SKM-1 (cell line): ENCODE data around the gene DBF4B.
"Not testable (repeated sequence)": the region's sequence is repeated elsewhere in the genome, so short reads cannot be mapped to it uniquely, and the experiment has no call there.

Experiments used
- DNase-seq: peaks from one replicate; lab custom pipeline; 2025; ENCODE audit not compliant: unreplicated experiment; lab: John Stamatoyannopoulos, UW

The DBF4B gene

DNA sequence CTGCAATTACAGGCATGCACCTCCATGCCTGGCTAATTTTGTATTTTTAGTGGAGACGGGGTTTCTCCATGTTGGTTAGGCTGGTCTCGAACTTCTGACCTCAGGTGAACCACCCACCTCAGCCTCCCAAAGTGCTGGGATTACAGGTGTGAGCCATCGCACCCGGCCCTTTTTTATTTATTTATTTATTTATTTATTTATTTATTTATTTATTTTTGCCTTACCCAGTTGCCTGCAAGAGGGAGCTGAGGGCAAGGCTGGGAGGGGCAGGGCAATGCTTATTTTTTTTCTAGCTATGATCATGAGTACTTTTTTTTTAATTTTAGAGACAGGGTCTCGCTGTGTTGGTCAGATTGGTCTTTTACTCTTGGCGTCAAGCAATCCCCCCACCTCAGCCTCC lies 17.7 kb downstream of the DBF4B start:
- not testable (repeated sequence) for DNase-seq

DNA sequence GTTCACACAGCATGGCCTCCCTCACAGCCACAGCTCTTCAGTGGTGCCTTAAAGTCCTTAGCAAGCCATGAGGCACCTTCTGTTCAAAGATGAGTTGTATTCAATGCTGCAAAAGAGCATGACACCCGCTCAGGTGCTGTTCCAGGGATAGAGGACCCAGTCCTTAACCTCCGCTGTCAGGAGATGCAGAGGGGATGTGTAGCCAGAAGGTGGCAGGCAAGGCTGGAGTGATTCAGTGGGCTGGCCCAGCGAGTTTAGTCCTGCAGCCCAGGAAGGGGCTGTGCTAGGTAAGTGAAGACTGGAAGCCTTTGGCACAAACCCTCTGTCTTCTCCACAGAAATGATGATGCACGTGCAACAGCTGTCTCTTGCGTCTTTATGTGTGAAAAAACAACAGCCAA lies 25.3 kb downstream of the DBF4B start:
- no peak for DNase-seq

DNA sequence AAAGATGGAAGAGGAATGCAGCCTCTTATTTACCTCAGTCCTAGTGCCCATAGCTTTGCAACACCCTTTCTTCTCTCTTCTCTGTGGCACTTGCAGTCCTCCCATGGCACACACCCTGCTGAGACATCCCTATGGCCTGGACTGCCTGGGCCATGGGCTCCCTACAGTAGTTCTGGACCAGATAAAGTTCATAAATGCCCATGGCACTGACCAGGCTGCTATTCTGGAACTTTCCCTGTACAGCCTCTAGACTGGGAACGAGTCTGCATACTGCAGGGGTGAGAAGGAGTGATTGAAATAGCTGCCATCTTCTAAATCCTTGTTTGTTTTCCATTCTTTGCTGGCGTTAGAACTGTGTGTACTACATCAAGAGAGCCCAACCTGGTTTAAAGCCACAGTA lies 25.8 kb downstream of the DBF4B start:
- no peak for DNase-seq

DNA sequence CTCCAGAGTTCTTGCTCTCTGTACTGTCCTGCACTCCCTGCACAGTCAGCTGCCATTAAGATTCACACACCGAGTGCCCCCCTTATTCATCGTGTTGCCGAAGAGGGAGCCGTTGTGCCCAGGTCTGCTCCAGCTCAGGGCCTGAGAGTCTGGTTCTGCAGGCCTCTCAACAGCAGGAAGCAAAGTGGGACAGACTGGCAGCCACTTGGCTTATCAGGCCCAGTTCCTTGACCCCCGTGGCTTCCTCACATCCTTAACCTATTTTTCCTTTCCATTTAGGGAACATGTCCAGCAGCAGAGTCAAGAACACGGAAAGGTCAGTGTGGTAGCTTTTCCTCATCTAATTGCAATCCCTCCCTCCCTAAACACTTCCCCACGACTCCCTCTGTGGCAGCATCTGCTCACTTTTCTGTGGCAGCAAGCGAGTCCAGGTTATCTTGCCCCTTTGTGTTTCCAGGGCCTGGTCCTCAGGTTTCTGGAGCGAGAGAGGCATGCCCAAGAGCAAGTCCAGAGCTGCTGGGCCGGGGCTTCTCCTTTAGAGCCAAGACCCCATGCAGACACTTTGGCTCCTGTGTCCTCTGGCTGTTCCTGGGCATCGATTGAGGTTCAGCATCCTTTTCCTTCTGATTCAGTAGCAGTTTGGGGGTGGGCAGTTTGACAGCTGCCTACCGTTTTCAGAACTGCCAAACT lies 28.2 kb downstream of the DBF4B start:
- no peak for DNase-seq

DNA sequence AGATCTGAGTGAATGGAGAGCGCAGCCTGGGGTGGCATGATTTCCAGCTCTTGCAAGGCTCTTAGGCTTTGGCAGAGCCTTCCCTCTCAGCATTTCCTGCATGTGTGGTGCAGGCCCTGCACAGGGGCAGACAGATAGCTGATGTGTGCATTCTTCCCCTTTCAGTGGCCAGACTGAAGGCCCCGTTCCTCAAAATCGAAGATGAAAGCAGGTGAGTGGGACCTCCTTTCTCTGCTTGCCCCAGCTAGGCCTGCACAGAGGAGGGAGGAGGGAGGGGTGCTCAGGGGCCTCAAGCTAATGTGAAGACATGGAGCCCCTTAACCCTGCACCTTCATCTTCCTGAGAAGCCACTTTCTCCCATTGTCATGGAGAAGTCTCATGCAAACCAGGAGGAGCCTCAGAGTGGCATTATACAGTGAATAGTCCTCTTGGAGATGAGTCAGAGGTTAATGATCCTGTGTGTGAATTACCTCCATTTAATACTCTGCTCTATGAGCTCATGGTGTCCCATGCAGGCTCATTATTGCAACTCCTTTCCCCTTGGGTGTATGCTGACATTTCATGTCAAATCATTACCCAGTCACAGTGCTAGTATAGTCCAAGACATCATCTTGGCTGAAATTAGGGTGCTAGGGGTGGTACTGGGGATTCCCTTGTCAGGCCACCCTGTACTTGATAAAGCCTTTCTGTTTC lies 29.9 kb downstream of the DBF4B start:
- no peak for DNase-seq

DNA sequence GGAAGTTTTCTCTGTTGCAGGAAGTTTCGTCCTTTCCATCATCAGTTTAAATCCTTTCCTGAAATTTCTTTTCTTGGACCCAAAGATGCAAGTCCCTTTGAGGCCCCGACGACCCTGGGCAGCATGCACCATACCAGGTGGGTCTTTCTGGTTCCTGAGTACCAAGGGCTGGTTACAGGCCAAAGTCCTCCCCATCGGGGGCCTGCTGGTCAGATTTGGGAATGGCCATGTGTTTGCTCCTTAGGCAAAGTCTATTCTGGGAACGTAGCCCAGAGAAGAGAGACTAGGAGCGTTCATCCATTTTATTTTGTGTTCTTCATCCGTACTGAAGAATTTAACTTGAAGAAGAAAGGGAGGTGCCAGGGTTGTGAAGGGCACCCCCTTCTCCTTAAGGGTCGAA lies 32.9 kb downstream of the DBF4B start:
- DNase-seq: no peak

DNA sequence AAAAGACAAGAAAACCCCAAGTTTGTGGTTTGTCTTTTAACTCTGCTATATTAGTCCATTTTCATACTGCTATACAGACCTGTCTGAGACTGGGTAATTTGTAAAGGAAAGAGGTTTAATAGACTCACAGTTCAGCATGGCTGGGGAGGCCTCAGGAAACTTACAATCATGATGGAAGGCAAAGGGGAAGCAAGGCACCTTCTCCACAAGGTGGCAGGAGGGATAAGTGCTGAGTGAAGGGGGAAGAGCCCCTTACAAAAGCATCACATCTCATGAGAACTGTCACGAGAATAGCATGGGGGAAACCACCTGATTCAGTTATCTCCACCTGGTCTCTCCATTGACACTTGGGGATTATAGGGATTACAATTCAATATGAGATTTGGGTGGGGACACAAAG lies 36.8 kb downstream of the DBF4B start:
- no peak for DNase-seq

DNA sequence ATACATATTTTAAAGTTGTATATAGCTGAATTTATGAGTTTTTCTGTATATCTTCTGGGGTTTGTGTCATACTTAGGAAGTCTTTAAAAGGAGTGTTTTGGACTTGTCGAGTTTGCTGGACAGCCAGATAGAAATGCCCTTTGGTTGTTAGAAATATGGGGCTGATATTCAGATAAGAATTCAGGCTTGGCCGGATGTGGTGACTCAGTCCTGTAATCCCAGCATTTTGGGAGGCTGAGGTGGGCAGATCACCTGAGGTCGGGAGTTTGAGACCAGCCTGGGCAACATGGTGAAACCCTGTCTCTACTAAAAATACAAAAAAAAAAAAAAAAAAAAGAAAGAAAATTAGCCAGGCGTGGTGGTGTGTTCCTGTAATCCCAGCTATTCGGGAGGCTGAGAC lies 37.3 kb downstream of the DBF4B start:
- not testable (repeated sequence) for DNase-seq

DNA sequence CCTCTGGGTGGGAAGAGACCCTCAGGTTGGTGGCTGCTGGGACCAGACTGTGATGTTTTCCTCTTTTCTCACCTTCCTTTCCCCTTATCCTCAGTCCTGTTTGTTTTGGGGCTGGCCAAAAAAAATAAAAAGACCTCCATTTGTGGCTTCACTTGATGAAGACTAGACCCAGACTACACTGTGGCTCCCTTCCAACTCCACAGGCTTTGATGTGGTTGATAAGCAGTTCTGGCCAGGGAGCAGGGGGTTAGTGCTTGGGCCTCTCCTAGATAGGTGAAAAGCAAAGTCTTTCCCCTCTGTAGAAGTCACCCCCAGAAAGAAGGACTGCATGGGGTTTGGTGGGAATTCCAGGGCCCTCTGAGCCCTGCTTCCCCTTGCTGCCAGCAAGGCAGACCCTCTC lies 39.1 kb downstream of the DBF4B start:
- no peak for DNase-seq

DNA sequence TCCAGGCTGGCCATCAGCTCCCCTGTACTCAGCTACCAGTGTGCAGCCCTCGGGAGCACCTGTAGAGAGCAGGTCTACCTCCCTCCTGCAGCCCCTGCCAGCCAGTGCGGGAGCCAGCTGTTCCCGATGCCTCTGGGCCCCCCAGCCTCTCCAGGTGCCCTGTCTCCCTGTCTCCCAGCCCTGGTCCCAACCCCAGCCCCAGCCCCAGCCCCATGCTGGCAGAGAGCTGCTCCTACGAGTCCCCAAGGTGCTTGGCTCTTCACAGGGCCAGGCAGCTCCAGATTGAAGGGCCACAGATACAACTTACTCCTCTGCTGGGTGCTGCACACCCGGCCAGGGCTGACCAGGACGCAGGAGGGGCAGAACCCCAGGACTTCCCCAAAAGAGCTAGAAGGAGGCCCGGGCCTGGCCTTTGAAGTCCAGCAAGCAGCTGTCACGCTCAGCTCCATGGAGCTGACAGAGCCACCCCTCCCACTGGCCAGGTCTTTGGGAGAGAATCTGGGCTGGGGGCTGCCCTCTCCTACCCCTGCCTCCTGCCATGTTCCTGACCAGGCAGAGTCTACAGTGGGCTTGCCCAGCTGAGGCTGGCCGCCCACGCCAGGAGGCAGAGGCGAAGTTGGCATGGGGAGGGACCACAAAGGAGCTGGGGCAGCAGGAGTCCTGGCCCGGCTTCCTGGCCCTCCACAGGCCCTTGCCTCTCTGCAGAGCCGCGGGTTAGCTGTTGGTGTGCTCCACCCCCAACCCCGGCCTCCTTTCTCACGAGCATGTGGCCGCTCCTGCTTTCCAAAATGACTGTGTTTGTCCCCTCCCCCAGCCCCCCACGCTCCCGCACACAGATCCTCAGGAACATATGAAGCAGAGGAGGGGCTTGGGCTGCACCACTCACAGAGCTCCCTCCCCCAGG lies 40.9 kb downstream of the DBF4B start:
- DNase-seq: no peak

DNA sequence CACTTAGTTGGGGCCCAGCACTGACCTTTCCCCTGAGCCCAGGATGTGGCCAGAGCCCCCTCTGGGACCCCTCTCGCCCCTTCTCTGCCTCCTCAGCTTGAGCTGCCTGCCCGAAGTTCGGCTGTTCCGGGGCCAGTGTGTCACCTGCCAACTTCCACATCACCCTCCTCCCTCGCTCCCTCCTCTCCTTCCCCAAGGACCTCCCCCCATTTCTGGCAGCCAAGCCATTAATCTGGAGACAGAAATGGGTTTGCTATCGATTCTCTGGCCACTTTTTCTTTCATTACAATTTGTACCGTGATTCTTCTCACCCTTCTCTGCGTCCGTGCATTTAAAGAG lies 41.5 kb downstream of the DBF4B start:
- DNase-seq: no peak

DNA sequence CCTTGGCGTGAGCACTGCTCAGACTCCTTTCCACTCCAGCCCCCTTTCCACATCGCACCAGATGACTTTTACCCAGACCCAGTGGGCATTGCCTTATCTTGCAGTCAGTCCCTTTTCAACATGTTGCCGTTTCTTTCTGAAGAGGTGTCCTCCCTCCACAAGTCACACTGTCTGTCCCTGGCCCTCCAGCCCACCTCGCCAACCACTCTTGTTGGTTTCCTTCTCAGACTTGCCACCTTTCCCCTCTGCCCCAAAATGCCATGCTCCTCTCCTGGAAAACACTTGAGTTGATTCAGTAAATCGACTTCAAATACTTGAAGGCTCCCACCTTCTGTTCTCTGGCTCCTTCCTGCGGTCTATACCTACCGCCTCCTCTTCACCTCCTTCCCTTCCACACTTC lies 42.9 kb downstream of the DBF4B start:
- DNase-seq: no peak

DNA sequence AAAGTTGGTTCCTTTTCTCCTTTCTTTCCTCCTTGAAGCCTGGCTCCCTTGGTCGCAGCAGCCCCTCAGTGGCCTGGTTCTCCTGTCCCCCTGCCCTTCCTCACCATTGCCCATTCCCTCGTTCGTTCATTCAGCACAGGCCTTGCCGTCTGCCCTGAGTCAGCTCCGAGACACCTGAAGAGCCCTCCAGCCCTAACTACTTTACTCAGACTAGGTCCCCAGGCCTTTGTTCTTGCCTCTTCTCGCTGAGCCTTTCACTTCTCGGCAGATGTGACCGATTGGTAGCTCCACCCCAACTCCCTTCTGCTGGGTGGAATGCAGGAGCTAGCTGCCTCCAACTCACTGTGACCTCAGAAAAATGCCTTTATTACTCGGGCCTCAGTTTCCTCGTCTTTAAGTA lies 43.3 kb downstream of the DBF4B start:
- no peak for DNase-seq

DNA sequence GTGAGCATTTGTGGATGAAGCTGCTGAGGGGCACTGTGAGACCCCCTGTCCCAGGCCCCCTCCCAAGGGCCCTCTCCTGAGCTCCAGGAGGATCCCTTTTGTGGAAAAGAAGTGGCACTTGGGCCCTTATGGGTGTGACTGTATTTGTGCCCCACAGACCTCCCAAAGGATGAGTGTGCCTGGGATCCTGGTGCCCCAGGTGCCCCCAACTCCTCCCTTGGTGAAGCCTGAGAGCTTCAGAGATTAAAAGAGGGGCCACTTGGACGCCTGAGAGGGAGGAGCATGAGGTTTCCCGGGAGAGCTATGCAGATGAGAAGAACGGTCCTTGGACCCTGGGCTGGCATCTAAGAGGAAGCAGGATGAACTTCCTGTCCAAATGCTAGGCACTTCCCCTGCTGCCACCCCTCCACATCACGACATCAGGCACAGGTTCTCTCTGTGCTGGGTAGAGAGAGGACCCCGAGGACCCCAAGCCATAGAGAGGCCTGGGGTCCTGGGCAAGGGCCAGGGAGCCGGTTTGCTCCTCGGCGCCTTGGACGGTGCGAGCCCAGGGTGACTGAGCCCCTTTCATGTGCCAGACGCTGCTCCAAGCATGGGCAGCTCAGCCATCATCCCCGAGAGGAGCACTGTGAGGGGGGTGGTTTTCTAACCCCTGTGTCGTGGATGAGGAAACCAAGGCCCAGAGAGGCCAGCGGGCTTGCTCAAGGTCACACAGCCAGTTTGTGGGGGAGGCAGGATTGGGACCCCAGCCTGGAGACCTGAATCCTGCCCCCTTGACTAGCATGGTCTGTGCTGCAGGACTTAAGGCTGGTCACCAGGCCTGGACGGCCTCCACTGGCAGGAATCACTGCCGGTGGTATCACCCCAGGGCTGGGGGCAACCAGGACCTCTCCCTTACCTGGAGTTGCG lies 44.7 kb downstream of the DBF4B start:
- DNase-seq: no peak

DNA sequence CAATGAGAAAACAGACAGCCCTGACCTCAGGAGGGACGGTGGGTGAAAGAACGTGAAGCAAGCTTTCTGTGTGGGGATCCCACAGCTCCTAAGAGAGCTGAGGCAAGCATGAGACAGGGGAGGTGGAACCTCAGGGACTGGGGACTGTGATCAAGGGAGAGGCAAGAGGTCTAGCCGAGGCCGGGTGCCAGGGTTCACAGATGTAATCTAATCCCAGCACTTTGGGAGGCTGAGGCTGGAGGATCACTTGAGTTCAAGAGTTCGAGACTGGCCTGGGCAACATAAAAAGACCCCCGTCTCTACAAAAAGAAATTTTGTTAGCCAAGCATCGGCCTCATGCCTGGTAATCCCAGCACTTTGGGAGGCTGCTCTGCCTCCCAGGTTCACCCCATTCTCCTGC lies 45.8 kb downstream of the DBF4B start:
- DNase-seq: no peak

DNA sequence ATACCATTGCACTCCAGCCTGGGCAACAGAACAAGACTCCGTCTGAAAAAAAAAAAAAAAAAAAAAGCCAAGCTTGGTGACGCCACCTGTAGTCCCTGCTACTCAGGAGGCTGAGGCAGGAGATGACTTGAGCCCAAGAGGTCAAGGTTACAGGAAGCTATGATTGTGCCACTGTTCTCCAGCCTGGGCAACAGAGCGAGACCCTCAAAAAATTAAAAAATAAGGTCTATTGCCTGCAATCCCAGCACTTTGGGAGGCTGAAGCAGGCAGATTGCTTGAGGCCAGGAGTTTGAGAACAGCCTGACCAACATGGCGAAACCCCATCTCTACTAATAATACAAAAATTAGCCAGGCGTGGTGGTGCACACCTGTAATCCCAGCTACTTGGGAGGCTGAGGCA lies 46.7 kb downstream of the DBF4B start:
- not testable (repeated sequence) for DNase-seq

DNA sequence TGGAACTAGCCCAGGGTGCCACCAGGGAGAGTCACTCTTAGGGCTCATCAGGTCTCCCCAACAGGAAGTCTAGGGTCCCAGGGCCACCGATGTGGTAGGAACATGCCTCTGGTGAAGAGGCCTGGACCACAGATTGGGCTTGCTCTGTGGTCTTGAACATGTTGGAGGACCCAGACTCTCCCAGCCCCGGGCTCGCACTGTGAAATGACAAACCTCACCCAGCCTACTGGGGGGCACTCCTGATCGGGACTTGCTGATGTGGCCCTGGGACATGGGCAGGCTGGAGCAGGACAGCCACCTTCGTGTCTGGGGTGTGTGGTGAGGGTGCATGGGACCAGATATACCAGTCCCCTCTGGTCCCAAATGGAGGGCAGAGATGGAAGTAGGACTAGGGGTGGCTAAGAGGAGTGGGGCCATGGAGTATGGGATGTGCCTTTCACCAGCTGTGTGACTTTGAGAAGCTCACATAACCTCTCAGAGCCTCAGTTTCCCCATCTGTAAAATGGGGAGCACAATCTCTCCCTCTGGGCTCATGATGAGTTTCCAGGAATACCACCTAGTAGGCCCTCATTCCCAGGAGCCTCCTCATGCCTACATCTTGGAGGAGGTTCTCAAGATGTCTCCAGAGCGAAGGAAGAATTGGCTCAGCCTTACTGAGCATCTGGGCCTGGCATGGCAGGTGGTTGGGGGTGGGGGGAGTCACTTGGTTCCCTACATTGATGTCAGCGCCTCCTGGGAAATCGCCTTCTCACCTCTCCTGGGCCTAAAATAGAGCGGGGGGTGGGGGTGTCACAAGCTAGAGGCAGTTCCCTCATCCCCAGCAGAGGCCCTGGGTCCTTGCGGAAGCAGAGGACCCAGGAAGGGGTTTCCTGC lies 48.8 kb downstream of the DBF4B start:
- DNase-seq: no peak

DNA sequence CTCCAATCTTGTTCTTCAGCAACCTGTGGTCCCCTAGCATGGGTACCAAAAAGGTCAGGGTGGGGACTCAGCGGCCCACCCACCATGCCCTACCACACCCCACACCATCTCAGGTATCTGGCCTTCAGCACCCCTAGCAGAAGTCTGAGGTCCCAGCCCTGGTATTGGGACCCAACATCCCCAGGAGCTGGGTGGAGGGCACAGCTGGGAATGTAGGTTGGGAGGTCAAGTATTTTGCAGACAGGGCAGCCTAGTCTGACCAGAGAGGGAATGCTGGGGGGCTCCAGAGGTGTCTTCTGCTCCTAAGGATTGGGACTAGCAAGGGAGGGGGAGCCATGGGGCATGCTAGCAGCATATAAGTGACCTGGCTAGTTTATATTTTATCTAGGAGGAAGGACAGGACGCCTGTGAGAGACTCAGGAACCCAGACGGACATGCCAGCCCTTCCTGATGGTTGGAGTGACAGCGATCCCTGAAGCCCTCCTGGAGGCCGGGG lies 49.5 kb downstream of the DBF4B start:
- DNase-seq: no peak

DNA sequence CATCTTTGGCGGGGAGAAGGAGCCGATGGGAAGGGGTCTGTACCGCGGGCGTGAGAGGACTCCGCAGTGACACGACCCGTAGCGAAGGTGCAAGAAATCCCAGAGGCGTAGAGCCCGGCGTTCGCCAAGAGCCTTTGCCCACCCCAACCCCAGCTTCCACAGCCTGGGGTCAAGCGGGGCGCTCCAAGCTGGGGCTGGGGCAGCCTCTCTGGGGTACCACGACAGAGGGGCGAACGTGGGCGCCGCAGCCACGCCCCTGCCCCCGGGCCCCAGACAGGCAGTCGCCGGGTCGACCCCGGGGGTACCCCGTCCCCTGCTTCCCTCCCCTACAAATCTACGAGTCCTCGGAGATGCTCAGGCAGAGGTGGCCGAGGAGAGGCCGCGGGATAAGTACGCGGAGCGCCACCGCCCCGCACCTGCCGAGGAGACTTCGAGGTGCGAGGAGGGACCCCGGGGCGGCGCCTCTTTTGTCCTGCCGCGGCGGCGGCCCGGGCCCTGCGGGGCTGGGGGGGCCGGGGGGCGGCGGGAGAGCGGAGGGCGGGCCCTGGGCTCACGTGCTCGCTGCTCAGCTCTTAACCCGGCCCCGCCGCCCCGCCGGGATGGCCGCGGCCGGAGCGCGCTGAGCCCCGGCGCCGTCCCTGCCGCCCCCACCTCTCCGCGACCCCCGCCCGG lies 50.1 kb downstream of the DBF4B start, which contains the start of gene ADAM11:
Gene ADAM11, plus strand, starts transcription at position 575 of the 672 bp plus-strand sequence. CDS start 212 bp downstream, outside the sequence.
- no peak for DNase-seq
